ENCODE measurements around the gene CCDC178.
A peak's percentile ranks its signal among the peaks of the same experiment; 100 is the strongest.
"Not testable (repeated sequence)": the region's sequence is repeated elsewhere in the genome, so short reads cannot be mapped to it uniquely, and the experiment has no call there.

Gene CCDC178

GRCh38 chr18:33424266-33424946 is 16.1 kb downstream of the CCDC178 start:
- no peak overlapping the region for H3K27ac ChIP-seq
- TF ChIP-seq, protein P1, sequence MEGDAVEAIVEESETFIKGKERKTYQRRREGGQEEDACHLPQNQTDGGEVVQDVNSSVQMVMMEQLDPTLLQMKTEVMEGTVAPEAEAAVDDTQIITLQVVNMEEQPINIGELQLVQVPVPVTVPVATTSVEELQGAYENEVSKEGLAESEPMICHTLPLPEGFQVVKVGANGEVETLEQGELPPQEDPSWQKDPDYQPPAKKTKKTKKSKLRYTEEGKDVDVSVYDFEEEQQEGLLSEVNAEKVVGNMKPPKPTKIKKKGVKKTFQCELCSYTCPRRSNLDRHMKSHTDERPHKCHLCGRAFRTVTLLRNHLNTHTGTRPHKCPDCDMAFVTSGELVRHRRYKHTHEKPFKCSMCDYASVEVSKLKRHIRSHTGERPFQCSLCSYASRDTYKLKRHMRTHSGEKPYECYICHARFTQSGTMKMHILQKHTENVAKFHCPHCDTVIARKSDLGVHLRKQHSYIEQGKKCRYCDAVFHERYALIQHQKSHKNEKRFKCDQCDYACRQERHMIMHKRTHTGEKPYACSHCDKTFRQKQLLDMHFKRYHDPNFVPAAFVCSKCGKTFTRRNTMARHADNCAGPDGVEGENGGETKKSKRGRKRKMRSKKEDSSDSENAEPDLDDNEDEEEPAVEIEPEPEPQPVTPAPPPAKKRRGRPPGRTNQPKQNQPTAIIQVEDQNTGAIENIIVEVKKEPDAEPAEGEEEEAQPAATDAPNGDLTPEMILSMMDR (conservative IDR thresholded peaks at IDR 0.05), result no peak

GRCh38 chr18:33421225-33421624 is 19.3 kb downstream of the CCDC178 start:
- H3K27ac ChIP-seq, result no peak overlapping the region; the same call in 1 of the 2 replicates
- TF ChIP-seq, protein P1 (conservative IDR thresholded peaks at IDR 0.05), result no peak

- TF ChIP-seq, protein P1 (conservative IDR thresholded peaks at IDR 0.05), result peak; percentile 64
- no peak overlapping the region for H3K27ac ChIP-seq
These were observed 36.2 kb downstream of the CCDC178 start for GRCh38 chr18:33404244-33404873.

- not testable (repeated sequence) for H3K27ac ChIP-seq
These were observed 41.6 kb downstream of the CCDC178 start for GRCh38 chr18:33398939-33399338.

GRCh38 chr18:33375829-33376228 is 64.7 kb downstream of the CCDC178 start:
- no peak overlapping the region for H3K27ac ChIP-seq
- TF ChIP-seq, protein P1 (conservative IDR thresholded peaks at IDR 0.05), result no peak

GRCh38 chr18:33372442-33372841 is 68.1 kb downstream of the CCDC178 start:
- TF ChIP-seq, protein P1 (conservative IDR thresholded peaks at IDR 0.05), result no peak
- no peak overlapping the region for H3K27ac ChIP-seq

DNA sequence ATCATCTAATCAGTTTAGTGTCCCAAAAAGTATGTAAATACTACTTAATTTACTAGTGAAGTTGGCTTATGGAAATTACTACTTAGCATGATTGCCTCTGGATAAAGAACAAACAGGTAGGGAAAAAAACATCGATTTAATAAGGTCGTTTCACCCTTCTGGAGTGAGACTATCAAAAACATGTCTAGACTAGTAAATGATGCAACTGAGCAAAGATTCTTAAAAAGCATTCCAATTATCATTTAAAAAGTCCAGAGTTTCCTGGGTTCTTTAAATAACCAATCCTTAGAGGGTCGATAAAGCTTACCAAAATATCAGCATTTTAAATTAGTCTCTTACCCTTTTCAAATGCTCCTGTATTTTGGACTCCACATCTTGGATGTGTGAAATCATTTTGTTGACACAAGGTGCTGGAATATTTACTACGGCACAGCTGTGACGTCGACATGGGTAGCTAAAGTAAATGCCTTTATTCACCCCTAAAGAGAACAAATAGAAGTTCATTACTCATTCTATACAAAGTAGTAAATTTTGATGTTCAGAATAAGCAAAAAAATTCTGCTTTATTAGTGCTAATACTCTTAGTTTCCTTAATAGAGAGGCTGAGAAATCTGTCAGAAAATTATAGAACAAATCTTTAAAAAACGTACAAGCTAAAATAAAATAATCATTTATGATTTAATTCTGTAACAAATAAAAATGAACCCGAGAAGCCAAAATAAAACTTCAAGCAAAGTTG is 70.6 kb downstream of the CCDC178 start:
- H3K27ac ChIP-seq, result no peak overlapping the region
- TF ChIP-seq, protein P1 (conservative IDR thresholded peaks at IDR 0.05), result no peak

All from VCaP (cell line).